GM20431 (cell line): ENCODE results near the gene LHX8.
"Not testable (repeated sequence)": the region's sequence is repeated elsewhere in the genome, so short reads cannot be mapped to it uniquely, and the experiment has no call there.

Experiments
- in situ Hi-C: fragments of 300-500 bp; cut with MseI, MboI; formaldehyde crosslinking; loops from one replicate; pipeline ENCODE4 v1.15.0; 2020; ENCODE audit warnings: low sequenced_read_pairs; ENCODE audit not compliant: unreplicated experiment

LHX8 gene

GRCh38 chr1:75132242-75132811 lies 1.9 kb upstream of the LHX8 start:
- in situ Hi-C loops, result no loop called here

GRCh38 chr1:75132812-75133619 lies 1.2 kb upstream of the LHX8 start:
- in situ Hi-C loops, result no loop called here

GRCh38 chr1:75134647-75135572 lies 722 bp downstream of the LHX8 start:
- in situ Hi-C loops, result no loop called here

GRCh38 chr1:75135573-75136194 lies 1.5 kb downstream of the LHX8 start:
- in situ Hi-C loops, result no loop called here

GRCh38 chr1:75136195-75136815 lies 2.1 kb downstream of the LHX8 start:
- in situ Hi-C loops, result no loop called here

- in situ Hi-C loops, result no loop called here
These were observed 2.9 kb downstream of the LHX8 start for GRCh38 chr1:75136921-75137641.

GRCh38 chr1:75152092-75152491 lies 17.9 kb downstream of the LHX8 start:
- in situ Hi-C loops, result no loop called here

GRCh38 chr1:75159154-75159553 lies 25.0 kb downstream of the LHX8 start:
- in situ Hi-C loops, result no loop called here

- in situ Hi-C loops, result no loop called here
These were observed 31.1 kb downstream of the LHX8 start for GRCh38 chr1:75165264-75165663.

- in situ Hi-C loops, result no loop called here
These were observed 32.6 kb downstream of the LHX8 start for GRCh38 chr1:75166821-75167220.

GRCh38 chr1:75170011-75170410 lies 35.8 kb downstream of the LHX8 start:
- in situ Hi-C loops, result no loop called here

GRCh38 chr1:75170981-75171380 lies 36.8 kb downstream of the LHX8 start:
- in situ Hi-C loops, result no loop called here

- in situ Hi-C loops, result no loop called here
These were observed 37.7 kb downstream of the LHX8 start for GRCh38 chr1:75171876-75172275.

- in situ Hi-C loops, result no loop called here
These were observed 38.4 kb downstream of the LHX8 start for GRCh38 chr1:75172556-75172955.

- in situ Hi-C loops, result no loop called here
These were observed 40.0 kb downstream of the LHX8 start for GRCh38 chr1:75174031-75174760.

- in situ Hi-C loops, result not testable (repeated sequence)
These were observed 47.2 kb downstream of the LHX8 start for GRCh38 chr1:75181214-75181955.

GRCh38 chr1:75188892-75189291 lies 54.7 kb downstream of the LHX8 start:
- in situ Hi-C loops, result no loop called here

- in situ Hi-C loops, result no loop called here
These were observed 64.0 kb downstream of the LHX8 start for GRCh38 chr1:75198163-75198562.
